ENCODE results near the gene CMBL.
"Not testable (repeated sequence)": the region's sequence is repeated elsewhere in the genome, so short reads cannot be mapped to it uniquely, and the experiment has no call there.

The CMBL gene

GRCh38 chr5:10254686-10255085 is 53.0 kb downstream of the CMBL start:
- H3K4me3 Mint-ChIP-seq: no peak overlapping the region
- H3K4me1 Mint-ChIP-seq: peaks cover 17% of the 10 kb centered on the region
- H3K27ac Mint-ChIP-seq: no peak overlapping the region

GRCh38 chr5:10253390-10253789 is 54.3 kb downstream of the CMBL start:
- peaks cover 22% of the 10 kb centered on the region for H3K4me1 Mint-ChIP-seq
- no peak overlapping the region for H3K27ac Mint-ChIP-seq
- H3K9me3 Mint-ChIP-seq: no peaks in the 10 kb centered on the region
- ATAC-seq (ENCODE audit: low read depth) (no peak), DNase-seq (ENCODE audit: low spot score in 2 of 2) (no peak)
- no peaks in the 10 kb centered on the region for H3K27me3 Mint-ChIP-seq
- no peak overlapping the region for H3K4me3 Mint-ChIP-seq
- peaks cover 20% of the 10 kb centered on the region for H3K36me3 Mint-ChIP-seq

More at GRCh38 chr5:10254686-10255085, 53.0 kb downstream of the CMBL start:
- DNase-seq (ENCODE audit: low spot score in 2 of 2): no peak
- peaks cover 28% of the 10 kb centered on the region for H3K36me3 Mint-ChIP-seq
- no peak for ATAC-seq (ENCODE audit: low read depth)
- H3K27me3 Mint-ChIP-seq: no peaks in the 10 kb centered on the region
- H3K9me3 Mint-ChIP-seq: no peaks in the 10 kb centered on the region

- H3K27ac Mint-ChIP-seq: peak overlapping the region; percentile 100
- no peaks in the 10 kb centered on the region for H3K27me3 Mint-ChIP-seq
- peaks cover 13% of the 10 kb centered on the region for H3K36me3 Mint-ChIP-seq
- no peak for DNase-seq (ENCODE audit: low spot score in 2 of 2)
- no peak for ATAC-seq (ENCODE audit: low read depth)
- H3K4me3 Mint-ChIP-seq: peak overlapping the region; percentile 87
- H3K4me1 Mint-ChIP-seq: peaks cover 25% of the 10 kb centered on the region
- H3K9me3 Mint-ChIP-seq: no peaks in the 10 kb centered on the region
Observed at GRCh38 chr5:10251405-10251804, 56.3 kb downstream of the CMBL start.

GRCh38 chr5:10250806-10251276 is 56.9 kb downstream of the CMBL start:
- H3K27ac Mint-ChIP-seq: peak overlapping the region; percentile 100
- H3K36me3 Mint-ChIP-seq: peaks cover 9% of the 10 kb centered on the region
- H3K4me1 Mint-ChIP-seq: peaks cover 25% of the 10 kb centered on the region
- ATAC-seq (ENCODE audit: low read depth): no peak
- peak; percentile 3 to 14 for DNase-seq (ENCODE audit: low spot score in 2 of 2)
- H3K4me3 Mint-ChIP-seq: peak overlapping the region; percentile 87
- H3K9me3 Mint-ChIP-seq: no peaks in the 10 kb centered on the region
- H3K27me3 Mint-ChIP-seq: no peaks in the 10 kb centered on the region

- DNase-seq (ENCODE audit: low spot score in 2 of 2) (peak; percentile 87 to 89), ATAC-seq (ENCODE audit: low read depth) (peak; percentile 85)
- H3K9me3 Mint-ChIP-seq: no peaks in the 10 kb centered on the region
- H3K4me3 Mint-ChIP-seq: peak within 1 kb of the TSS; percentile 87
- H3K36me3 Mint-ChIP-seq: peaks cover 7% of the 10 kb centered on the region
- H3K4me1 Mint-ChIP-seq: peaks cover 25% of the 10 kb centered on the region
- no peaks in the 10 kb centered on the region for H3K27me3 Mint-ChIP-seq
- H3K27ac Mint-ChIP-seq: peak within 1 kb of the TSS; percentile 100
Observed at GRCh38 chr5:10249948-10250805, 57.5 kb downstream of the CMBL start, which contains the start of gene CCT5. TSS of gene CCT5 (plus strand) at chr5:10250280. CDS start at chr5:10250341, 61 bp downstream.

GRCh38 chr5:10248378-10249260 is 59.1 kb downstream of the CMBL start:
- H3K9me3 Mint-ChIP-seq: no peaks in the 10 kb centered on the region
- DNase-seq (ENCODE audit: low spot score in 2 of 2): no peak
- H3K36me3 Mint-ChIP-seq: no peaks in the 10 kb centered on the region
- ATAC-seq (ENCODE audit: low read depth): no peak
- peak overlapping the region; percentile 87 for H3K4me3 Mint-ChIP-seq
- peaks cover 21% of the 10 kb centered on the region for H3K4me1 Mint-ChIP-seq
- H3K27ac Mint-ChIP-seq: peak overlapping the region; percentile 100
- no peaks in the 10 kb centered on the region for H3K27me3 Mint-ChIP-seq

- not testable (repeated sequence) for H3K4me3 Mint-ChIP-seq; H3K27me3 Mint-ChIP-seq; H3K36me3 Mint-ChIP-seq; ATAC-seq (ENCODE audit: low read depth); H3K27ac Mint-ChIP-seq; H3K9me3 Mint-ChIP-seq; DNase-seq (ENCODE audit: low spot score in 2 of 2)
- peaks cover 21% of the 10 kb centered on the region for H3K4me1 Mint-ChIP-seq
Observed at GRCh38 chr5:10247217-10247616, 60.5 kb downstream of the CMBL start.

GRCh38 chr5:10246761-10247160 is 60.9 kb downstream of the CMBL start:
- no peaks in the 10 kb centered on the region for H3K36me3 Mint-ChIP-seq
- H3K9me3 Mint-ChIP-seq: no peaks in the 10 kb centered on the region
- no peak for DNase-seq (ENCODE audit: low spot score in 2 of 2)
- H3K27me3 Mint-ChIP-seq: no peaks in the 10 kb centered on the region
- H3K4me3 Mint-ChIP-seq: no peak overlapping the region
- H3K4me1 Mint-ChIP-seq: peaks cover 17% of the 10 kb centered on the region
- no peak overlapping the region for H3K27ac Mint-ChIP-seq
- ATAC-seq (ENCODE audit: low read depth): no peak

- DNase-seq (ENCODE audit: low spot score in 2 of 2): no peak
- H3K9me3 Mint-ChIP-seq: no peaks in the 10 kb centered on the region
- no peaks in the 10 kb centered on the region for H3K36me3 Mint-ChIP-seq
- H3K27ac Mint-ChIP-seq: no peak overlapping the region
- peaks cover 7% of the 10 kb centered on the region for H3K4me1 Mint-ChIP-seq
- H3K27me3 Mint-ChIP-seq: no peaks in the 10 kb centered on the region
- no peak overlapping the region for H3K4me3 Mint-ChIP-seq
- no peak for ATAC-seq (ENCODE audit: low read depth)
Observed at GRCh38 chr5:10244342-10244944, 63.3 kb downstream of the CMBL start.

GRCh38 chr5:10243660-10244240 is 64.0 kb downstream of the CMBL start:
- no peak for ATAC-seq (ENCODE audit: low read depth)
- DNase-seq (ENCODE audit: low spot score in 2 of 2): no peak
- H3K36me3 Mint-ChIP-seq: peaks cover 2% of the 10 kb centered on the region
- no peaks in the 10 kb centered on the region for H3K27me3 Mint-ChIP-seq
- H3K4me3 Mint-ChIP-seq: no peak overlapping the region
- peaks cover 6% of the 10 kb centered on the region for H3K4me1 Mint-ChIP-seq
- no peaks in the 10 kb centered on the region for H3K9me3 Mint-ChIP-seq
- no peak overlapping the region for H3K27ac Mint-ChIP-seq

GRCh38 chr5:10235350-10235749 is 72.4 kb downstream of the CMBL start:
- Mint-ChIP-seq H3K36me3 (peaks cover 20% of the 10 kb centered on the region), H3K27me3 (no peaks in the 10 kb centered on the region), H3K4me1 (no peaks in the 10 kb centered on the region), H3K4me3 (no peak overlapping the region), H3K27ac (no peak overlapping the region), H3K9me3 (no peaks in the 10 kb centered on the region)
- ATAC-seq (ENCODE audit: low read depth): no peak
- DNase-seq (ENCODE audit: low spot score in 2 of 2): no peak

- no peaks in the 10 kb centered on the region for H3K9me3 Mint-ChIP-seq
- no peaks in the 10 kb centered on the region for H3K27me3 Mint-ChIP-seq
- no peak overlapping the region for H3K27ac Mint-ChIP-seq
- H3K36me3 Mint-ChIP-seq: peaks cover 25% of the 10 kb centered on the region
- H3K4me1 Mint-ChIP-seq: no peaks in the 10 kb centered on the region
- ATAC-seq (ENCODE audit: low read depth): no peak
- no peak for DNase-seq (ENCODE audit: low spot score in 2 of 2)
- no peak overlapping the region for H3K4me3 Mint-ChIP-seq
Observed at GRCh38 chr5:10233505-10233904, 74.2 kb downstream of the CMBL start.

GRCh38 chr5:10233011-10233410 is 74.7 kb downstream of the CMBL start:
- Mint-ChIP-seq H3K27ac (no peak overlapping the region), H3K27me3 (no peaks in the 10 kb centered on the region), H3K36me3 (peaks cover 25% of the 10 kb centered on the region), H3K9me3 (no peaks in the 10 kb centered on the region), H3K4me1 (no peaks in the 10 kb centered on the region), H3K4me3 (no peak overlapping the region)
- no peak for DNase-seq (ENCODE audit: low spot score in 2 of 2)
- no peak for ATAC-seq (ENCODE audit: low read depth)

Data from memory B cell (primary cell).